Measurements from ENCODE around the gene MYEF2.

DNA sequence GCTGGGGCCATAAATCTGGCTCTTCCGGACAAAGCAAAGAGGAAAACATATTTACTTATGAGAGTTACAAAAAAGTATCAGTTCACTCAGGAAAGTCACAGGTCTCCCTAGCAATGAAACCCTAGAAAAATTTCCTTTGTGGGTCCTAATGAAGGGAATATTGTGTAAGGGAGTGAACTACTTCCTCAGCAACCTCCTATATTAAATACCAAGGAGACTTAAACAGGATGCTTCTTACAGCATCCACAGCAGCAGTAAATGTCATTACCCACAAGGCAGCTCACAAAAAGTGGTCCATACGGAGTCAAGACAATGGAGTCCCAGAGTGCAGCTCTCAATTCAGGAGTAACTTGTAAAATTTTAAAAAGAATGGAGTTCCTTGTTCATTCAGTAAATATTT, 72.2 kb downstream of the MYEF2 start:
- no peak for TF ChIP-seq CTCF (IDR thresholded peaks at IDR 0.05)
- TF ChIP-seq POLR2AphosphoS5 (IDR thresholded peaks at IDR 0.05) = no peak
